ENCODE data around the gene TFIP11. TPM values are rescaled to one million over a fixed set of nuclear protein-coding genes. Genes with fewer than 3 reads are reported as not detected.

Gene TFIP11
- total RNA-seq, 2 donors from 2014 or later, result 28.4 to 28.9 TPM

DNA sequence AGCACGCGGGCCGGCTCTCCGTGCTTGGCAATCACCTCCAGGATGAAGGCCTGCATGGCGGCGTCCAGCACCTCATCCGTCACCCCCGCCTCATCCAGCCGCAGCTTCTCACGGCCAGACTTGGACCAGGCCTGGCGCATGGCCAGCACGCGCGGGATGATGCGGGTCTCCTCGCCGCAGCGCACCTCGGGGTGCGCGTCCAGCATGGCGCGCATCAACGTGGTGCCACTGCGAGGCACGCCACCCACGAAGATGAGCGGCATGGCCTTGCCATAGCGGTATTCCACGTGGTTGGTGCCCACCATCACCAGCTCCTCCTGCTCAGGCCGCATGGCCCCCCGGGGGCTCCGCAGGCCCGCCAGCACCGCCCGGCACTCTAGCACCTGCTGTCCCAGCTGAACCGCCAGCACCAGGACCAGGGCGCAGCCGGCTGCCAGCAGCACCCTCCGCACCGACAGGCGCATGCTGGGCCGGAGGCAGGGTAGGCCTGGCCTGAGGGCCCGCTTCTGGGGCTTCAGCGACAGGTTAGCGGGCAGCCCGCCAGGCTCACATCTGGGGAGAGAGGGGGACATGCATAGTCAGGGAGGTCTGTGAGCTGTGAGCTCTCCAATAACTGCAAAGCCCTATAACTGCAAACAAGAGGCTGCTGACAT, 29.0 kb upstream of the TFIP11 start:
- no peaks in the 10 kb centered on the region for H3K27me3 Mint-ChIP-seq (ENCODE audit: insufficient read depth)
- no peak overlapping the region for H3K4me3 Mint-ChIP-seq
- TF ChIP-seq, protein P1, sequence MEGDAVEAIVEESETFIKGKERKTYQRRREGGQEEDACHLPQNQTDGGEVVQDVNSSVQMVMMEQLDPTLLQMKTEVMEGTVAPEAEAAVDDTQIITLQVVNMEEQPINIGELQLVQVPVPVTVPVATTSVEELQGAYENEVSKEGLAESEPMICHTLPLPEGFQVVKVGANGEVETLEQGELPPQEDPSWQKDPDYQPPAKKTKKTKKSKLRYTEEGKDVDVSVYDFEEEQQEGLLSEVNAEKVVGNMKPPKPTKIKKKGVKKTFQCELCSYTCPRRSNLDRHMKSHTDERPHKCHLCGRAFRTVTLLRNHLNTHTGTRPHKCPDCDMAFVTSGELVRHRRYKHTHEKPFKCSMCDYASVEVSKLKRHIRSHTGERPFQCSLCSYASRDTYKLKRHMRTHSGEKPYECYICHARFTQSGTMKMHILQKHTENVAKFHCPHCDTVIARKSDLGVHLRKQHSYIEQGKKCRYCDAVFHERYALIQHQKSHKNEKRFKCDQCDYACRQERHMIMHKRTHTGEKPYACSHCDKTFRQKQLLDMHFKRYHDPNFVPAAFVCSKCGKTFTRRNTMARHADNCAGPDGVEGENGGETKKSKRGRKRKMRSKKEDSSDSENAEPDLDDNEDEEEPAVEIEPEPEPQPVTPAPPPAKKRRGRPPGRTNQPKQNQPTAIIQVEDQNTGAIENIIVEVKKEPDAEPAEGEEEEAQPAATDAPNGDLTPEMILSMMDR (conservative IDR thresholded peaks at IDR 0.05), result no peak
- Histone ChIP-seq H3K4me3 (ENCODE audit: low read length) (no peak overlapping the region), H3K9ac (ENCODE audit: extremely low read depth, low read length, poor library complexity, severe bottlenecking) (no peak overlapping the region), H3K4me1 (ENCODE audit: control insufficient read depth, insufficient read depth, low read length) (no peaks in the 10 kb centered on the region), H3K27me3 (ENCODE audit: control insufficient read depth, insufficient read depth, low read length, poor library complexity, severe bottlenecking) (no peaks in the 10 kb centered on the region), H3K36me3 (ENCODE audit: control insufficient read depth, insufficient read depth, low read length) (peaks cover 24% of the 10 kb centered on the region), H3K9me3 (ENCODE audit: control insufficient read depth, low read length) (no peaks in the 10 kb centered on the region), H3K27ac (ENCODE audit: low read depth, low read length) (no peak overlapping the region)
- H3K36me3 Mint-ChIP-seq (ENCODE audit: low read depth), result peaks cover 43% of the 10 kb centered on the region
- H3K9me3 Mint-ChIP-seq, result no peaks in the 10 kb centered on the region
- no peak overlapping the region for H3K27ac Mint-ChIP-seq
- H3K4me1 Mint-ChIP-seq, result no peaks in the 10 kb centered on the region
- 92 to 97% methylated on average over 36 to 47 of the region's 47 CpGs for WGBS, 2 experiments (ENCODE audit: insufficient coverage in 1 of 2, insufficient read length in 1 of 2)
- DNase-seq, result no peak

DNA sequence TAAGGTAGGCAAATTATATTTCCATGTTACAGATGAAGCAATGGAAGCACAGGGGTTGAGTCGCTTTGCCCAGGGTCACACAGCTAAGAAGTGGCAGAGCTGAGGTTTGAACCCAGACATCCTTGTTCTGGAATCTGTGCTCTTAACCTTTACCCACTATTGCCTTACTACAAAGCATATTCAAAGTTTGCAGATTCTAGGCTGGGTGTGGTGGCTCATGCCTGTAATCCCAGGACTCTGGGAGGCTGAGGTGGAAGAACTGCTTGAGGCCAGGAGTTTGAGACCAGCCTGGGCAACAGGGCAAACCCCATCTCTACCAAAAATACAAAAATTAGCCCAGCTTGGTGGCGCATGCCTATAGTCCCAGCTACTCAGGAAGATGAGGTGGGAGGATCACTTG, 27.8 kb upstream of the TFIP11 start:
- WGBS, 2 experiments (ENCODE audit: insufficient coverage in 1 of 2, insufficient read length in 1 of 2), result 94% methylated on average over 2 of the region's 2 CpGs; no CpG with 5 or more reads in 1 of the 2 experiments
- Histone ChIP-seq H3K27ac (ENCODE audit: low read depth, low read length) (no peak overlapping the region), H3K9me3 (ENCODE audit: control insufficient read depth, low read length) (no peaks in the 10 kb centered on the region), H3K4me1 (ENCODE audit: control insufficient read depth, insufficient read depth, low read length) (peaks cover 2% of the 10 kb centered on the region), H3K4me3 (ENCODE audit: low read length) (no peak overlapping the region), H3K9ac (ENCODE audit: extremely low read depth, low read length, poor library complexity, severe bottlenecking) (no peak overlapping the region), H3K36me3 (ENCODE audit: control insufficient read depth, insufficient read depth, low read length) (peaks cover 28% of the 10 kb centered on the region), H3K27me3 (ENCODE audit: control insufficient read depth, insufficient read depth, low read length, poor library complexity, severe bottlenecking) (no peaks in the 10 kb centered on the region)
- TF ChIP-seq, protein P1 (conservative IDR thresholded peaks at IDR 0.05), result no peak
- H3K4me1 Mint-ChIP-seq, result peaks cover 10% of the 10 kb centered on the region
- peaks cover 53% of the 10 kb centered on the region for H3K36me3 Mint-ChIP-seq (ENCODE audit: low read depth)
- DNase-seq, result no peak
- H3K27ac Mint-ChIP-seq, result no peak overlapping the region
- H3K4me3 Mint-ChIP-seq, result no peak overlapping the region
- no peaks in the 10 kb centered on the region for H3K27me3 Mint-ChIP-seq (ENCODE audit: insufficient read depth)
- H3K9me3 Mint-ChIP-seq, result no peaks in the 10 kb centered on the region

DNA sequence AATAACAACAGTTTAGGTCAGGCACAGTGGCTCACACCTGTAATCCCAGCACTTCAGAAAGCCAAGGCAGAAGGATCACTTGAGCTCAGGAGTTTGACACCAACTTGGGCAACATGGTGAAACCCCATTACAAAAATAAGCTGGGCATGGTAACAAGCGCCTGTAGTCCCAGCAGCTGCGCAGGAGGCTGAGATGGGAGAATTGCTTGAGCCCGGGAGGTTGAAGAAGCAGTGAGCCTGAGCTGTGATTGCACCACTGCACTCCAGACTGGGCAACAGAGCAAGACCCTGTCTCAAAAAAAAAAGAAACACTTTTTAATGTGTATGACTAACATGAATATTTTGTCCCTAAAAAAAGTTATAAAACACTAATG, 24.5 kb upstream of the TFIP11 start:
- Histone ChIP-seq H3K27ac (ENCODE audit: low read depth, low read length) (no peak overlapping the region), H3K4me1 (ENCODE audit: control insufficient read depth, insufficient read depth, low read length) (peaks cover 9% of the 10 kb centered on the region), H3K9me3 (ENCODE audit: control insufficient read depth, low read length) (no peaks in the 10 kb centered on the region), H3K36me3 (ENCODE audit: control insufficient read depth, insufficient read depth, low read length) (peaks cover 33% of the 10 kb centered on the region), H3K4me3 (ENCODE audit: low read length) (no peak overlapping the region), H3K9ac (ENCODE audit: extremely low read depth, low read length, poor library complexity, severe bottlenecking) (no peak overlapping the region), H3K27me3 (ENCODE audit: control insufficient read depth, insufficient read depth, low read length, poor library complexity, severe bottlenecking) (no peaks in the 10 kb centered on the region)
- no peaks in the 10 kb centered on the region for H3K27me3 Mint-ChIP-seq (ENCODE audit: insufficient read depth)
- H3K4me3 Mint-ChIP-seq, result no peak overlapping the region
- DNase-seq, result no peak
- TF ChIP-seq, protein P1 (conservative IDR thresholded peaks at IDR 0.05), result no peak
- H3K27ac Mint-ChIP-seq, result peak overlapping the region; percentile 61
- 95% methylated on average over 3 of the region's 3 CpGs for WGBS, 2 experiments (ENCODE audit: insufficient coverage in 1 of 2, insufficient read length in 1 of 2)
- no peaks in the 10 kb centered on the region for H3K9me3 Mint-ChIP-seq
- peaks cover 22% of the 10 kb centered on the region for H3K4me1 Mint-ChIP-seq
- peaks cover 55% of the 10 kb centered on the region for H3K36me3 Mint-ChIP-seq (ENCODE audit: low read depth)

Measured in endodermal cell (in vitro differentiated cells).